ENCODE data around the gene OSTC.

Gene OSTC

GRCh38 chr4:108650212-108651013 lies at the start of gene OSTC:
Gene OSTC, plus strand, starts transcription at chr4:108650599. Its CDS starts 57 bp downstream, at chr4:108650656.
- H3K27ac Mint-ChIP-seq, result peak within 1 kb of the TSS; percentile 97
- DNase-seq (ENCODE audit: low spot score in 2 of 2) (peak; percentile 86 to 89), ATAC-seq (ENCODE audit: low read depth) (peak; percentile 85)
- no peaks in the 10 kb centered on the region for H3K27me3 Mint-ChIP-seq
- peaks cover 16% of the 10 kb centered on the region for H3K4me1 Mint-ChIP-seq
- peak within 1 kb of the TSS; percentile 86 for H3K4me3 Mint-ChIP-seq
- H3K9me3 Mint-ChIP-seq, result no peaks in the 10 kb centered on the region
- H3K36me3 Mint-ChIP-seq, result peaks cover 3% of the 10 kb centered on the region

- no peak for DNase-seq (ENCODE audit: low spot score in 2 of 2)
- H3K36me3 Mint-ChIP-seq, result peaks cover 5% of the 10 kb centered on the region
- no peaks in the 10 kb centered on the region for H3K27me3 Mint-ChIP-seq
- H3K4me1 Mint-ChIP-seq, result no peaks in the 10 kb centered on the region
- no peak overlapping the region for H3K27ac Mint-ChIP-seq
- ATAC-seq (ENCODE audit: low read depth), result no peak
- H3K4me3 Mint-ChIP-seq, result no peak overlapping the region
- peaks cover 3% of the 10 kb centered on the region for H3K9me3 Mint-ChIP-seq
These were observed 49.3 kb upstream of the OSTC start for GRCh38 chr4:108601106-108601505.

- DNase-seq (ENCODE audit: low spot score in 2 of 2) (no peak), ATAC-seq (ENCODE audit: low read depth) (no peak)
- H3K4me1 Mint-ChIP-seq, result no peaks in the 10 kb centered on the region
- no peak overlapping the region for H3K27ac Mint-ChIP-seq
- peaks cover 4% of the 10 kb centered on the region for H3K9me3 Mint-ChIP-seq
- no peak overlapping the region for H3K4me3 Mint-ChIP-seq
- no peaks in the 10 kb centered on the region for H3K27me3 Mint-ChIP-seq
- peaks cover 4% of the 10 kb centered on the region for H3K36me3 Mint-ChIP-seq
These were observed 48.9 kb upstream of the OSTC start for GRCh38 chr4:108601532-108601931.

GRCh38 chr4:108602163-108602562 lies 48.2 kb upstream of the OSTC start:
- H3K4me1 Mint-ChIP-seq, result no peaks in the 10 kb centered on the region
- no peak overlapping the region for H3K27ac Mint-ChIP-seq
- ATAC-seq (ENCODE audit: low read depth), result no peak
- H3K4me3 Mint-ChIP-seq, result no peak overlapping the region
- no peaks in the 10 kb centered on the region for H3K27me3 Mint-ChIP-seq
- H3K9me3 Mint-ChIP-seq, result peaks cover 3% of the 10 kb centered on the region
- DNase-seq (ENCODE audit: low spot score in 2 of 2), result no peak
- H3K36me3 Mint-ChIP-seq, result peaks cover 7% of the 10 kb centered on the region

GRCh38 chr4:108607079-108607815 lies 43.2 kb upstream of the OSTC start:
- peaks cover 3% of the 10 kb centered on the region for H3K9me3 Mint-ChIP-seq
- H3K36me3 Mint-ChIP-seq, result peaks cover 9% of the 10 kb centered on the region
- no peaks in the 10 kb centered on the region for H3K27me3 Mint-ChIP-seq
- DNase-seq (ENCODE audit: low spot score in 2 of 2), result no peak
- no peak for ATAC-seq (ENCODE audit: low read depth)
- H3K4me3 Mint-ChIP-seq, result no peak overlapping the region
- no peak overlapping the region for H3K27ac Mint-ChIP-seq
- H3K4me1 Mint-ChIP-seq, result no peaks in the 10 kb centered on the region

GRCh38 chr4:108611365-108611764 lies 39.0 kb upstream of the OSTC start:
- Mint-ChIP-seq H3K27me3 (no peaks in the 10 kb centered on the region), H3K4me1 (no peaks in the 10 kb centered on the region), H3K27ac (no peak overlapping the region), H3K36me3 (peaks cover 17% of the 10 kb centered on the region), H3K9me3 (peaks cover 5% of the 10 kb centered on the region), H3K4me3 (no peak overlapping the region)
- no peak for ATAC-seq (ENCODE audit: low read depth)
- no peak for DNase-seq (ENCODE audit: low spot score in 2 of 2)

GRCh38 chr4:108612365-108612764 lies 38.0 kb upstream of the OSTC start:
- Mint-ChIP-seq H3K9me3 (peaks cover 4% of the 10 kb centered on the region), H3K27me3 (no peaks in the 10 kb centered on the region), H3K4me3 (no peak overlapping the region), H3K27ac (no peak overlapping the region), H3K4me1 (no peaks in the 10 kb centered on the region), H3K36me3 (peaks cover 18% of the 10 kb centered on the region)
- ATAC-seq (ENCODE audit: low read depth) (no peak), DNase-seq (ENCODE audit: low spot score in 2 of 2) (no peak)

GRCh38 chr4:108619372-108620100 lies 30.9 kb upstream of the OSTC start:
- Mint-ChIP-seq H3K4me3 (peak overlapping the region; percentile 95), H3K36me3 (peaks cover 30% of the 10 kb centered on the region), H3K27ac (peak overlapping the region; percentile 90), H3K4me1 (peaks cover 26% of the 10 kb centered on the region), H3K9me3 (peaks cover 4% of the 10 kb centered on the region), H3K27me3 (no peaks in the 10 kb centered on the region)
- no peak for DNase-seq (ENCODE audit: low spot score in 2 of 2)
- ATAC-seq (ENCODE audit: low read depth), result no peak

- Mint-ChIP-seq H3K9me3 (peaks cover 4% of the 10 kb centered on the region), H3K4me1 (peaks cover 26% of the 10 kb centered on the region), H3K4me3 (peak within 1 kb of the TSS; percentile 95), H3K36me3 (peaks cover 34% of the 10 kb centered on the region), H3K27ac (peak within 1 kb of the TSS; percentile 90), H3K27me3 (no peaks in the 10 kb centered on the region)
- peak; percentile 94 to 96 for DNase-seq (ENCODE audit: low spot score in 2 of 2)
- ATAC-seq (ENCODE audit: low read depth), result peak; percentile 99
These were observed 30.1 kb upstream of the OSTC start, which contains the start of gene RPL34 for GRCh38 chr4:108620101-108620932. Gene RPL34, plus strand, starts transcription at chr4:108620576. Its CDS starts 1,384 bp downstream, at chr4:108621960.

- DNase-seq (ENCODE audit: low spot score in 2 of 2), result peak in 1 of 2 donors; percentile 8
These were observed 29.2 kb upstream of the OSTC start for GRCh38 chr4:108620933-108621905.

GRCh38 chr4:108622022-108622421 lies 28.4 kb upstream of the OSTC start:
- peaks cover 26% of the 10 kb centered on the region for H3K4me1 Mint-ChIP-seq
- no peaks in the 10 kb centered on the region for H3K9me3 Mint-ChIP-seq
- peaks cover 32% of the 10 kb centered on the region for H3K36me3 Mint-ChIP-seq
- peak overlapping the region; percentile 90 for H3K27ac Mint-ChIP-seq
- no peak for ATAC-seq (ENCODE audit: low read depth)
- no peaks in the 10 kb centered on the region for H3K27me3 Mint-ChIP-seq
- DNase-seq (ENCODE audit: low spot score in 2 of 2), result no peak
- H3K4me3 Mint-ChIP-seq, result no peak overlapping the region

More at GRCh38 chr4:108620933-108621905, 29.2 kb upstream of the OSTC start:
- no peak for ATAC-seq (ENCODE audit: low read depth)
- peaks cover 26% of the 10 kb centered on the region for H3K4me1 Mint-ChIP-seq
- H3K4me3 Mint-ChIP-seq, result peak overlapping the region; percentile 95
- no peaks in the 10 kb centered on the region for H3K27me3 Mint-ChIP-seq
- peaks cover 34% of the 10 kb centered on the region for H3K36me3 Mint-ChIP-seq
- peak overlapping the region; percentile 90 for H3K27ac Mint-ChIP-seq
- H3K9me3 Mint-ChIP-seq, result no peaks in the 10 kb centered on the region

- Mint-ChIP-seq H3K4me1 (peaks cover 26% of the 10 kb centered on the region), H3K9me3 (no peaks in the 10 kb centered on the region), H3K27me3 (no peaks in the 10 kb centered on the region), H3K4me3 (peak overlapping the region; percentile 17), H3K27ac (peak overlapping the region; percentile 90), H3K36me3 (peaks cover 32% of the 10 kb centered on the region)
- DNase-seq (ENCODE audit: low spot score in 2 of 2), result no peak
- ATAC-seq (ENCODE audit: low read depth), result no peak
These were observed 27.6 kb upstream of the OSTC start for GRCh38 chr4:108622828-108623227.
